Loucy (cell line): ENCODE data around the gene RPS23.

ENCODE experiments used
- H2AFZ ChIP-seq: fragments of 200-600 bp; sonication (generic); 2 replicates; pipeline ENCODE4 v1.6.0; 2016; ENCODE audit warnings: antibody characterized with exemption, mild to moderate bottlenecking, low read length, moderate library complexity
- H3F3A ChIP-seq: fragments of 200-600 bp; 2 replicates; pipeline ENCODE4 v1.6.0; 2016; ENCODE audit warnings: antibody characterized with exemption, low read depth, mild to moderate bottlenecking
- H3K27me3 ChIP-seq: fragments of 200-600 bp; sonication (generic); 2 replicates; pipeline ENCODE4 v1.6.1; 2014; ENCODE audit warnings: low read length, mild to moderate bottlenecking; ENCODE audit not compliant: insufficient read depth, poor library complexity, severe bottlenecking
- H3K36me3 ChIP-seq: fragments of 200-600 bp; sonication (generic); 2 replicates; pipeline ENCODE4 v1.6.1; 2016; ENCODE audit warnings: low read length; ENCODE audit not compliant: insufficient read depth
- H3K4me1 ChIP-seq: fragments of 200-600 bp; sonication (generic); 2 replicates; pipeline ENCODE4 v1.5.1; 2014; ENCODE audit warnings: low read length, mild to moderate bottlenecking; ENCODE audit not compliant: insufficient read depth, poor library complexity, severe bottlenecking
- H3K4me2 ChIP-seq: fragments of 200-600 bp; sonication (generic); 2 replicates; pipeline ENCODE4 v1.6.0; 2014; ENCODE audit warnings: antibody characterized with exemption, low read length, low read depth, mild to moderate bottlenecking; ENCODE audit not compliant: poor library complexity, severe bottlenecking
- H3K4me3 ChIP-seq: fragments of 200-600 bp; sonication (generic); 2 replicates; pipeline ENCODE4 v1.5.1; 2014; ENCODE audit warnings: low read length, mild to moderate bottlenecking, mixed read lengths; ENCODE audit not compliant: poor library complexity, severe bottlenecking
- H3K79me2 ChIP-seq: fragments of 200-600 bp; sonication (generic); 2 replicates; pipeline ENCODE4 v1.6.1; 2014; ENCODE audit warnings: low read length; ENCODE audit not compliant: insufficient read depth
- H3K9ac ChIP-seq: fragments of 200-600 bp; sonication (generic); 2 replicates; pipeline ENCODE4 v1.6.0; 2014; ENCODE audit warnings: mild to moderate bottlenecking, low read depth, low read length, moderate library complexity; ENCODE audit not compliant: poor library complexity, severe bottlenecking
- H3K9me2 ChIP-seq: fragments of 200-600 bp; sonication (generic); replicated peaks from 2 replicates; pipeline ENCODE4 v1.6.1; 2016; ENCODE audit warnings: low read depth, low read length, mixed read lengths
- H3K9me3 ChIP-seq: fragments of 200-600 bp; sonication (generic); 2 replicates; pipeline ENCODE4 v1.6.1; 2014; ENCODE audit warnings: mild to moderate bottlenecking, antibody characterized with exemption, low read length, low read depth; ENCODE audit not compliant: insufficient read depth
- H4K20me1 ChIP-seq: fragments of 200-600 bp; sonication (generic); 2 replicates; pipeline ENCODE4 v1.6.0; 2014; ENCODE audit warnings: antibody characterized with exemption, low read length, mild to moderate bottlenecking; ENCODE audit not compliant: insufficient read depth, poor library complexity, severe bottlenecking
- CTCF ChIP-seq: fragments of 200-600 bp; sonication (generic); conservative IDR thresholded peaks from 2 replicates; pipeline ENCODE4 v1.5.1; 2014; ENCODE audit warnings: mild to moderate bottlenecking, antibody characterized with exemption, low read length
- EZH2phosphoT487 ChIP-seq: fragments of 200-600 bp; IDR thresholded peaks from 2 replicates; pipeline ENCODE4 v1.6.1; 2018; ENCODE audit warnings: antibody characterized with exemption, mild to moderate bottlenecking, moderate library complexity, borderline replicate concordance

RPS23 gene

GRCh38 chr5:82295959-82296531 lies 17.9 kb upstream of the RPS23 start:
- Histone ChIP-seq H3K36me3 (no peaks in the 10 kb centered on the region), H3K27me3 (no peaks in the 10 kb centered on the region), H3K4me1 (peaks cover 10% of the 10 kb centered on the region), H3K4me3 (no peak overlapping the region), H3K79me2 (no peaks in the 10 kb centered on the region), H3F3A (no peaks in the 10 kb centered on the region), H3K9me3 (no peaks in the 10 kb centered on the region), H3K4me2 (no peak overlapping the region), H2AFZ (no peak overlapping the region), H4K20me1 (no peaks in the 10 kb centered on the region), H3K9me2 (no peaks in the 10 kb centered on the region), H3K9ac (no peak overlapping the region)
- TF ChIP-seq EZH2phosphoT487 (no peak), CTCF (no peak)

- Histone ChIP-seq H3K36me3 (no peaks in the 10 kb centered on the region), H4K20me1 (no peaks in the 10 kb centered on the region), H3K9me2 (no peaks in the 10 kb centered on the region), H3K4me1 (peaks cover 10% of the 10 kb centered on the region), H3K79me2 (no peaks in the 10 kb centered on the region), H3K9ac (no peak overlapping the region), H3F3A (no peaks in the 10 kb centered on the region), H3K27me3 (no peaks in the 10 kb centered on the region), H3K4me3 (no peak overlapping the region), H3K4me2 (no peak overlapping the region), H3K9me3 (no peaks in the 10 kb centered on the region), H2AFZ (no peak overlapping the region; the same call in 1 of the 2 replicates)
- TF ChIP-seq EZH2phosphoT487 (no peak), CTCF (no peak)
Observed at GRCh38 chr5:82295144-82295543, 17.0 kb upstream of the RPS23 start.

- no peaks in the 10 kb centered on the region for H3K79me2 ChIP-seq
- no peaks in the 10 kb centered on the region for H4K20me1 ChIP-seq
- H3K9ac ChIP-seq, result no peak overlapping the region
- no peaks in the 10 kb centered on the region for H3K9me3 ChIP-seq
- H3K4me3 ChIP-seq, result no peak overlapping the region
- H3K27me3 ChIP-seq, result no peaks in the 10 kb centered on the region
- no peaks in the 10 kb centered on the region for H3F3A ChIP-seq
- H3K4me1 ChIP-seq, result peaks cover 5% of the 10 kb centered on the region
- no peaks in the 10 kb centered on the region for H3K36me3 ChIP-seq
- H3K4me2 ChIP-seq, result no peak overlapping the region
- H3K9me2 ChIP-seq, result no peaks in the 10 kb centered on the region
- no peak for TF ChIP-seq EZH2phosphoT487
- H2AFZ ChIP-seq, result peak overlapping the region; percentile 45; the same call in 1 of the 2 replicates
Observed at GRCh38 chr5:82291420-82291819, 13.3 kb upstream of the RPS23 start.

- no peak overlapping the region for H3K4me3 ChIP-seq
- H3K4me1 ChIP-seq, result peaks cover 5% of the 10 kb centered on the region
- TF ChIP-seq EZH2phosphoT487 (no peak), CTCF (no peak)
- no peak overlapping the region for H2AFZ ChIP-seq
- no peak overlapping the region for H3K9ac ChIP-seq
- no peaks in the 10 kb centered on the region for H3K9me3 ChIP-seq
- H4K20me1 ChIP-seq, result no peaks in the 10 kb centered on the region
- no peaks in the 10 kb centered on the region for H3K36me3 ChIP-seq
- no peak overlapping the region for H3K4me2 ChIP-seq
- H3K9me2 ChIP-seq, result no peaks in the 10 kb centered on the region
- H3K27me3 ChIP-seq, result no peaks in the 10 kb centered on the region
- H3K79me2 ChIP-seq, result no peaks in the 10 kb centered on the region
- no peaks in the 10 kb centered on the region for H3F3A ChIP-seq
Observed at GRCh38 chr5:82290908-82291307, 12.8 kb upstream of the RPS23 start.
